Activated T-cell treated with anti-CD3 and anti-CD28 coated beads for 24 hours (primary cell): ENCODE results near the gene ATXN7L2.

Experiments
- DNase-seq: peaks from one replicate; pipeline ENCODE4 v3.0.0-alpha.2; 2020; ENCODE audit warnings: low read depth

ATXN7L2 gene

DNA sequence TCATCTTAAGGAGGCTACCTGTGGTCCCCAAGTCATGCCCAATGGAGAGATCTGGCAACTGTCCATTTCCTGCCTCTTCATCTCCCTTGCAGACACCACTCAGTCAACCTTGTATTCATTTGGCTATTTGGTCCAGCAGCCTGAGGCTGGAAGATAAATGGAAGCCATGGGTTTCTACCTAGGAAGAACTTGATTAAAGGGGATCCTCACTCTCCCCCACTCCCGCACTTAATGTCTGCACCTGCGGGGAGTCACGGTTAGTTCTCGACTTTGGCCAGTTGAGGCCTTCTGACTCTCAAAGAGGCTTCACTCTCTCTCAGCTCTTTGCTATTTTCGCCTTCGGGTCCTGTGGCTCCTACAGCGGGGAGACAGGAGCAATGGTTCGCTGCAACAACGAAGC is 8.4 kb upstream of the ATXN7L2 start:
- DNase-seq: no peak

DNA sequence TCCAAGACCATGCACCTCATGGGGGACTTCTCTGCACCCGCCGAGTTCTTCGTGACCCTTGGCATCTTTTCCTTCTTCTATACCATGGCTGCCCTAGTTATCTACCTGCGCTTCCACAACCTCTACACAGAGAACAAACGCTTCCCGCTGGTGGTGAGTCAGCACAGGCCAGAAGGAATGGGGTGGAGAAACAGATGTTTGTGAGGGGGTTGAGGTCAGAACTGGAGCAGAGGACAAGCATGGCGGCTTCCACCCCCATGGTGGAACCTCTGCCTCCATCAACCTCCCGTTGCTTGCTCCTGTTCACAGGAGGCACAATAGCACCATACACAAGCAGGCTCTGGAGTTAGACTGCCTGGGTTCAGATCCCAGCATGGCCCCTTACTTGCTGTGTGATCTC is 6.9 kb upstream of the ATXN7L2 start:
- no peak for DNase-seq

DNA sequence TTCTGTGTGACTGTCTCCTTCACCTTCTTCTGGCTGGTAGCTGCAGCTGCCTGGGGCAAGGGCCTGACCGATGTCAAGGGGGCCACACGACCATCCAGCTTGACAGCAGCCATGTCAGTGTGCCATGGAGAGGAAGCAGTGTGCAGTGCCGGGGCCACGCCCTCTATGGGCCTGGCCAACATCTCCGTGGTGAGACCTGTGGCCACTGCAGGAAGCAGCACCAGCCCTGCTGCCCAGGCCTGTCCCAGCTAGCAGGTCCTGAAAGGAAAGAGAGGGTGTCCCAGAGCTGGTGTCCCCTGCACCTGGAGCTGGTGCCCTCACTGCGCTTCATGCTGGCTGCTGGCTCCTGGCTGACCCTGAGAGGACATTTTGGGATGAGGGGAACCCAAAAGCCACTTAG is 5.9 kb upstream of the ATXN7L2 start:
- no peak for DNase-seq

DNA sequence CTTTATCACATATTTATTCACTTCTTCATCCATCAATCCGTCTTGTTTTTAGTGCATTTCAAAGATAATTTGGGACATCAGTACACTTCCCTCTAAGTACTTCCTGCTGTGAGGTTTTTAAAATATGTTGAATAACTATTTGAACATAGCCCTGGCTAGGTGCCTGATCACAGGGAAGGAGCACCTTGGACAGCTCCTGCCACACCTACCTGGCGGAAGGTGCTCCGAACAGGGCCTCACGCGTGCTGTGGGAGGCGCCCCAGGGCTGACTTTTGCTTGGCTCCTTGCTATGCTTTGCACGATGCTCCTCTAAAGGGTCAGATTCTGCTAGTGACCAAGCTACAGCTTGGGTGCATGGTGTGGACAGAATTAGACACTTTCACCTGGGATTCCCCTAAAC is 4.9 kb upstream of the ATXN7L2 start:
- DNase-seq: no peak

DNA sequence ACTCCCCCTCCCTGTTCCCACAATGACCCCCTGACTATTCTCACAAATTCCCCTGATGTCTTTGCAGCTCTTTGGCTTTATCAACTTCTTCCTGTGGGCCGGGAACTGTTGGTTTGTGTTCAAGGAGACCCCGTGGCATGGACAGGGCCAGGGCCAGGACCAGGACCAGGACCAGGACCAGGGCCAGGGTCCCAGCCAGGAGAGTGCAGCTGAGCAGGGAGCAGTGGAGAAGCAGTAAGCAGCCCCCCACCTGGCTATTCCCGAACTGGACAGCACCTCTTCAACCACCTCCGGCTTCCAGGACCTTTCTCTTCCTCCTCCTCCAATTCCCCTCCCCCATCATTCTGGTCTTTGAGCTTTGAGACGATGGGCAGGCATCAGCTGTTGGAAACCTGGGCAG is 4.4 kb upstream of the ATXN7L2 start:
- DNase-seq: no peak

DNA sequence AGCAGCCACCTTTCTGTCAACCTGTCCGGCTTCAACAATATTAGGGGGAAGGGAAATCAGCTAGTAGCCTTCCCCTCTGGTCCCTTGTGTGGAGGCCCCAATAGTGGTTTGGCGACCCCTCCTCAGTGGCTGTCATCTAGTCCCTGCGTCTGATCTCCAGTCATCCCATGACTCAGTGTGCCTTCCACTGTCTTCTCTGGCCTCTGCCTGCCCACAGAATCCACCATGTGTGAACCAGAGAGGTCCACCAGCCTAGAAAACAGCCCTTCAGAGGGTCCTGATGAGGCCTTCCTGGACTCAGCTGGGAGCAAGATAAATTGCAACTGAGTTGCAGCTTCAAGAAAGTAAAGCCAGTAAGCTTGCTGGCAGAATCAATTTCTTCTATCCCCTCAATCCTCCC is 3.8 kb upstream of the ATXN7L2 start:
- DNase-seq: no peak

DNA sequence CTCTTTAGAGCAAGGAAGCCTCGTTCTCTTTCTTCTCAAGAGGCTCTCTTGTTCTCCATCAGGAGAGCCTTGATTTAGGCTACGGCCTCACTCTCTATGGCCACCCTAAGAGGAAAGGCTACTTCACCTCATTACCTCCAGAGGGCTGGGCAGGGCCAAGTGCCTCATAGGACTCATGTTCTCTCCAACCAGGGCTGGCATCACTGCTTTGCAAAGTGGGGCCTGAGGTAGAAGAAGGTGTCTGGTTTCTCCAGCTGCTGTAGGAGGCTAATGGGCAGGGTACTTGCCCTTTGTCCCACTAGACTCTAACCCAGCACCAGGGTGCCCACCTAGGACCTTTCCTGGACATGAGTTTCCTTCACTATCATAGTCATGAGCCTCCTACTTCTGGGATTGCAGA is 2.1 kb upstream of the ATXN7L2 start:
- DNase-seq: no peak

DNA sequence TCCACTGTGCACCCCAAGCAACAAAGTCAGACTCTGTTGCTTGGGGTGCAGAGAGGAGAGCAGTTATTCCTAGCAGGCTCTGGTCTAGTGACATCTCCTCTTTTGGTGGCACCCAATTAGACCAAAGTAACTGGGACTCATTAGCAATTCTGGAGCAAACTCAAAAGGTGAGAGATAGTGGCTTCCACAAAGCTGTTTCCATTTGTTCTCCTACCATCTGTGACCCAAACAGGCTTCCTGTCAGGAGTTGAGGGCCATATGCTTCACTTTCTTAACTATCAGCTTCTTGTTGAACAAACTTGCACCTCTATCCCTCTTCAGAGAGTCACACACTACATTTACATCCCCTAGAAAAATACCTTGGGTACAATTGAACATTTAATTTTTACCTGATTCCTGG is 1.5 kb upstream of the ATXN7L2 start:
- DNase-seq: no peak

DNA sequence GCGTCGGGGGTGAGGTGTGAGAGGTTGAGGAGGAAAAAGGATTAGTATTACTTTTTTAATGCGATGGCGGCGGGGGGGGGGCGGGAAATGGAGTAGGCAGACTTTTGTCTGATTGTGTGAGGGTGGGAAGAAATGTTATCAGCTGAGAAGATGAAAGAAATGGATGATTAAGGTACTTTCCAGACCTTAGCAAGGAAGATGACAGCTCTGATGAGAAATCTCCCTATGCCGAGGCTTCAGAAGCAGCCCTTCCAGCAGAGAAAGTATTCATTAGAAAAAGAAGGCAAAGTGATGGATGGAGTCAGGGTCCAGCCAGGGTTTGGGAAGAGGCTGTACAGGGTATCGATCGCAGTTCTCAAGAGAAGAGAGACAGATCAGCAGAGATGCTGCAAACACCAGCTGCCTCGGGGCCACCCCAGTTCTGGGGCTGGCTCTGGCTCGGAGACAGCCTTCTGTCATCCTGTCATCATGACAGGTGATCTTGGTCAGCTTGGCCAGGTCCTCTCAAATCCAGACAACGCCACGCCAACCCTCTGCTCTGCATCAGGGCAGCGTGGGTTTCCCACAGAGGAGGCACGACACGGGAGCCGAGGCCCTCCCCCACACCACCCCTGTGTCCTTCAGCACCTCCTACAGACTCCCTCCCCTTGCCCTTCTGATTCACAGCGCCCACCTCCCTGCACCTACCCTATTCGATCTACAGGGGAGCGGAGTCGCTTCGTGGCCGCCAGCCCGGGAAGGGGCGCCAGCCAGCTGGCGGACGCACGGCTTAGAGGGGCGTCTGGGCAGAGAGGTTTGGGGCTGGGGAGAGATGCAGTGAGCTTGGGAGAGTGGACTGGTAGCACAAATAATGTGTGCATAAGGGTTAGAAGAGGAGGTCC is 674 bp upstream of the ATXN7L2 start:
- DNase-seq: no peak

DNA sequence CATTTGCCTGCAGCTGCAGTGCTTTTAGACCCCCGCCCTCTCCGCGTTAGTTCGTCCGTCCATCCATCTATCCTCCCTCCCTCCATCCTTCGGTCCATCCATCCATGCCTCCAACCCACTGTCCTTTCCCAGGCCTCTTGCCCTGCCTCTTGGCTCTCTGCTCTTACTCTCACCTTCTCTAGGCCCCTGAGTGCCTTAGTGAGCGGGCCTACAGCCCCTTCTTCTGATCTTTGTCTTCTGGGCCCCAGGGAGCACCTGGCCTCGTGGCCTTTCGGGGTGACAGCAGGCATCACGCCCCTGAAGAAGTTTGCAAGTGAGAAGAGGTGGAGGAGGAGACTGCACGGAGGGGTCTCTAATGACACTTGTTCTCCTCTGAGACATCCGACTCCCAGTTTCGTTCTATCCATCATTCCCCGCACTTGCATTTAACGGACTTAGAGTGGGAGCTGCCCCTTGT is 842 bp downstream of the ATXN7L2 start:
- no peak for DNase-seq

DNA sequence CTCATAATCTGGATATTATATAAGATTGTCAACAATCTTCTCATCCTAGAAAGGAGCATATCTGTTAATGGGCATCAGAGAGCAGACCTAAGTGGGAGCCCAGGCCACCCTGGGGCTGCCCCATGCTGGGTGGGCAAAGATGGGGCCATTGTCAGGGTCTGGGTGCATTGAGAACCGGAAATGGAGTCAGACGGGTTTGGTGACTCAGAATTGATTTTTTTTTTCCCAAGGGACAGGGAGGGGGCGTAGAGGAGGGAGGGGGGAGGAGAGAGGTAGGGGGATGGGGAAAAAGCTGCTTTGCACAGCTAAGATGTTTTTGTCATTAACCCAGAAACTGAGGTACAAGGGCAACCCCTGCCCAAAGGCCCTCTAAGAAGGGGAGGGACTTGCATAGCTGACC is 1.3 kb downstream of the ATXN7L2 start:
- DNase-seq: no peak

DNA sequence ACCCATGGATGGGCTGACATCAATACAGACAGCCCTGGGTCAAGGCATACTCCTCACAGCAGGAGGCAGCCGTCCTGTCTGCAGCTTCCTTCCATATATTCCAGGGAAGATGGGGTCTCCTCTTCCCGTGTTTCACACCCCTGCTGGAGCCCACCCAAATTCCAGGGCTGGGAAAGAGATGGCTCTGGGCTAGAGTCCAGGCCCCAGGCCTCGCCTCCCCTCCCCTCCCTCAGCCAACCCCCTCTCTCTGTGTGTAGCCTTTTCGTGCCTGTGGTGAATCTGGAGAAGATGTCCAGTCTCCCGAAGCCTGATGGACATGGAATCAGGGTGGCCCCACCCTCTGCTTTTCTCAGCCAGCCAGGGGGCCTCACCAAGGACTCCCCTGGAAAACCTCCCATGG is 3.6 kb downstream of the ATXN7L2 start:
- no peak for DNase-seq

DNA sequence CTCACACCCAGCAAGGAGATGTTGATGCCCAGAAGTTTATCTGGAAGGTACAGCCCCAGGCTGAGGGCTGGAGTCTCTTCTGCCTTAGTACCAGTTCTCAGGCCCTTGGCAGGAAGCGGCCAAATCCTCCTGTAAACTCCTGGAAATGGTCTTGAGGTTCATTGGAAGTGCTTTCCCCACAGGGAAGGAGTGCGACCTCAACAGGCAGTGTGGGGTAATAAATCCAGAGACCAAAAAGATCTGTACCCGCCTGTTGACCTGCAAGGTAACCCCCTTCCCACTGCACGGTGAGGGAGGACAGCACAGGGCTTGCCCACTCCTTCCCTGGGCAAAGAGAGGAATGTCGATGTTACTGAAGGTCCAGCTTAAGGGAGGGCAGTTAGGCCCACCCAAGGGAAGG is 4.5 kb downstream of the ATXN7L2 start:
- no peak for DNase-seq

DNA sequence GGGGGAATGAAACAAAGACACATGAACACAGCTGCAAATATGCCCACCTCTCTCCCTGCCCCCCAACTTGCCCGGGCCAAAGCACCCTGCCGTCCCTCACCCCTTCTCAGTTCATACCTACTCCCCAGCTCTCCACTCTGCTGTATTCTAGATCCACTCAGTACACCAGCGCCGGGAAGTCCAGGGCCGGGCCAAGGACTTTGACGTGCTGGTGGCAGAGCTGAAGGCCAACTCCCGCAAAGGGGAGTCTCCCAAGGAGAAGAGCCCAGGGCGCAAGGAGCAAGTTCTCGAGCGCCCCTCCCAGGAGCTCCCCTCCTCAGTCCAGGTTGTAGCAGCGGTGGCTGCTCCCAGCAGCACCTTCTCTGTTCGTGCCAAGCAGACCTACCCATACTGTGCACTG is 5.0 kb downstream of the ATXN7L2 start:
- no peak for DNase-seq

DNA sequence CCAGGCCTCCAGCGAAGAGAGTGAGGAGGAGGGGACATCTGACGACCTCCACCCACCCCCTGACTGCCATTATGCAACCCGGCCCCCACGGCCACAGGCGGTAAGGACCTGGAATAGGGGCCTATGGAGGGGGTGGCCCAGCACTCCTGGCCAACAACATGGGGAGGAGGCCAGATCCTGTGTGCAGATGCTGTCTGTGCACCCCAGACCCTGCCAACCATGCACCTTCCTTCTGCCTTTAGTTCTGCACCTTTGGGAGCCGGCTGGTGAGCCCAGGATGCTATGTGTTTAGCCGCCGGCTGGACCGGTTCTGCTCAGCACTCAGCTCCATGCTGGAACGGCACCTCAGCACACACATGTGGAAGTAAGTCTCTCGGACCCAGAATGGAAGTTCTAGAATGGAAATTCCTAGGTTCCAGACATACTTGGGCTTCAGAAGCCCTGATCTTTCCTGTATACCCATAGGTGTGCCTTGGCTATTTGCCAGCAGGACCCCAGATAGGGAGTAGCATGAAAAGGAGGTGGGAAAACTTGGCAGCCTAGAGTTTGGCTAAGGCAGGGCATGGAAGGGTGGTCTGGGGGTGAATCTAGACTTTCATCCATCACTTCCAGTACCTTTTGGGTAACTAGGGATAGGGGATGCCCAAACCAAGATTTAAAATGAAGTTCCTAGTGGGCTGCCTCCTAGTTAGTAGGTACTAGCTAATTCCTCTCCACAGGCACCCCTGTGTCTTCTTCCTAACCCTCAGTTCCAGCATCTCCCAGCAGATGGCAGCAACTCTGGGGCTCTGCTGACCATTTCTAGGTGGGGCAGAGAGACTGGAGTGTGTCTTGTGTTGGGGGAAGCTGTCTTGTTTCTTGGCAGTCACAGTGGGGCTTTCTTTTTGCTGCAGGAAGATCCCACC is 6.6 kb downstream of the ATXN7L2 start:
- peak; percentile 62 for DNase-seq

DNA sequence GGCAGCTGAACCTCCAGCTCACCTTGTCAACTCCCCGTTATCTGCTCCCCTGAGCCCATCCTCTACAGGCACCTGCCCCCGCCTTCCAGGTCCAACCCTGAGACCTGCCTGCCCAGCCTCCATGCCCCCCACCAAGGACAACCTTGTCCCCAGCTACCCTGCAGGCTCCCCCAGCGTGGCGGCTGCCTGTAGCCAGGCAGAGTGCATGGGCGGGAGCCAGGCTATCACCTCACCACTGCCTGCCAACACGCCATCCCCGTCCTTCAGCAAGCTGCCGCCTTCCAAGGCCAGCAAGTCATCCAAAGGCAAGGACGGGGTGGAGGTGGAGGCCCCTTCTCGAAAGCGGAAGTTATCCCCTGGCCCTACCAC is 7.2 kb downstream of the ATXN7L2 start:
- no peak for DNase-seq

DNA sequence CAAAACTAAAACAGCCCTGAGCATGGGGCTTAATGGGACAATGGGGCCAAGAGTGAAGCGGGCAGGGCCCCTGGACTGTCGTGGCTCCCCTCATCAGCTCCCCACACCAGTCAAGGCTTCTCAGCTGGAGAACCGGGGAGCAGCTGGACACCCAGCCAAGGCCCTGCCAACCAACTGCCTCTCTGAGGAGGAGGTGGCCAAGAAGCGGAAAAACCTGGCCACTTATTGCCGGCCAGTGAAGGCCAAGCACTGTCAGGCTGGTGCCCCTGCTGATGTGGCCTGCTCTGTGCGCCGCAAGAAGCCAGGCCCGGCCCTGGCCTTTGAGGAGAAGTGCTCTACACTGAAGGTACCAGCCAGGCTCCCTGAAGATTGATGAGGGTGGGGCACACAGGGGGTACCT is 7.7 kb downstream of the ATXN7L2 start:
- no peak for DNase-seq

DNA sequence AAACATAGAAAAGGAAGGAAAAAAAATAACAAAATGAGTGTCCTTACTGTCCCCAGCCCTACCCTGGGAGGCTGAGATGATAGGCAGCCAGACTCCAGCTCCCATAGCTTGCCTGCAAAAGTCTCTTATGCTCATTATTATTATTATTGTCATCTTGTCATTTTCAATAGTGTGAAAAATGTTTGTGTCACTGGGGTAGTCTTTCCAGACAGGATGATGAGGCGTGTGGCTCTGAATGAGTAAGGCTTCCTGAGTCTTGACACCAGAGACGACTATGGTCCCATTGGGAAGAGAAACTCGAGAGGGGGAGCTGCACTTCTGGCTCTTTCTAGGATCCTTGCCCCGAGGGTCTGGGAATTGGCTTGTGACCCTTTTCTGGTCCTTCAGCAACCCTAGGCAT is 9.1 kb downstream of the ATXN7L2 start:
- no peak for DNase-seq

DNA sequence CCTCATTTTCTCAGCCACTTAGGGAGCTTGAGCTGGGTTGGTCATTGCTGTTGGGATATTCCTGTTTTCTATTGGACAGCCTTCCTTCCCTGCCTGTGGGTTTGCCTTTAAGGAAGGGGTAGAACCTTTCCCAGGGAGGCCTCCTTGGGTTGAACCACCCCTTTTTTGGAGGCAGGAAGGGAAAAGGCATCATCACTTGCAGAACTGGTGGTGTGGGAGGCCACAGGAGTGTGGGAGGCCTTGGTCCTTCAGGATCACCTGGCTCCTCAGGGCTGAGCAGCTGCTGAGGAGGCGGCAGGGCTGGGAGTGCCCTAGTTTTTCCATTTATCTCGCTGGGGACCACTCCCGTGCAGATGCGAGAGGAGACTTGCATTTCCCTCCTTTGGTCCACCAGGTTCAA is 9.5 kb downstream of the ATXN7L2 start:
- DNase-seq: no peak

DNA sequence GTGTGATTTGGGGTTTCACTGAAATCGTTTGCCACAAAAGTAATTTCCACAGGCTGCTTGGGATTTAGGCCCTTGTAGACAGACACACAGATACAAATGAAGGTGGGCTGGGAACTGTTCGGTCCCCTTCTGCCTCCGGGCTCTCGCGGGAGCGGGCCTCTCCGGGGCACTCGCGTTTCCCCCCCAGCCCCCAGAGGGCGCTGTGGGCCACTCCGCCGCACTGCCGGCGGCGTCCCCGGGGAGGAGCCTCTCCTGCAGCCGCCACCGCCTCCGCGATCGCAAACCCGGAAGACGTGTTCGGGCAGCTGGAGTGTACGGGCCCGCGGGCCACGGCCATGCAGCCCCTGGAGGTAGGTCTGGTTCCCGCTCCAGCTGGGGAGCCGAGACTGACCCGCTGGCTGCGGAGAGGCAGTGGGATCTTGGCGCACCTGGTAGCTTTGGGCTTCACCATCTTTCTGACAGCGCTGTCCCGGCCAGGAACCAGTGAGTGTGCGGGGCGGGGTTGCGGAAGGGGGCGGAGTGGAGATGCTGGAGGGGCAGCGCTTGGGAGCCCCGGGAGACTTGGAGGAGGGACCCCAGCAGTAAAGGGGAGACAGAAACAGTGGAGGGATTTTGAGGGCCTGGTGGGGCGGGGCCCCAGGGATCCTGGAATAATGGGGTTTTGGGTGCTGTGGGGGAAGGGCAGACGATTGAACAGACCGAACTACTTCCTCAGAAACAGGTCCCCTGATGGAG is 10.3 kb downstream of the ATXN7L2 start, which contains the start of gene CYB561D1:
CYB561D1 (plus strand) TSS at position 290 of the 735 bp plus-strand sequence; CDS start at position 336, 46 bp downstream.
- DNase-seq: peak; percentile 83

DNA sequence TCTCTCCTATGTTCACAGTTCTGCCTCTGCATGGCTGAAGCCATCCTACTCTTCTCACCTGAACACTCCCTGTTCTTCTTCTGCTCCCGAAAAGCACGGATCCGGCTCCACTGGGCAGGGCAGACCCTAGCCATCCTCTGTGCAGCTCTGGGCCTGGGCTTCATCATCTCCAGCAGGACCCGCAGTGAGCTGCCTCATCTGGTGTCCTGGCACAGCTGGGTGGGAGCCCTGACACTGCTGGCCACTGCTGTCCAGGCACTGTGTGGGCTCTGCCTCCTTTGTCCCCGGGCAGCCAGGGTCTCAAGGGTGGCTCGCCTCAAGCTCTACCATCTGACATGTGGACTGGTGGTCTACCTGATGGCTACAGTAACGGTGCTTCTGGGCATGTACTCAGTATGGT is 12.0 kb downstream of the ATXN7L2 start:
- DNase-seq: no peak

DNA sequence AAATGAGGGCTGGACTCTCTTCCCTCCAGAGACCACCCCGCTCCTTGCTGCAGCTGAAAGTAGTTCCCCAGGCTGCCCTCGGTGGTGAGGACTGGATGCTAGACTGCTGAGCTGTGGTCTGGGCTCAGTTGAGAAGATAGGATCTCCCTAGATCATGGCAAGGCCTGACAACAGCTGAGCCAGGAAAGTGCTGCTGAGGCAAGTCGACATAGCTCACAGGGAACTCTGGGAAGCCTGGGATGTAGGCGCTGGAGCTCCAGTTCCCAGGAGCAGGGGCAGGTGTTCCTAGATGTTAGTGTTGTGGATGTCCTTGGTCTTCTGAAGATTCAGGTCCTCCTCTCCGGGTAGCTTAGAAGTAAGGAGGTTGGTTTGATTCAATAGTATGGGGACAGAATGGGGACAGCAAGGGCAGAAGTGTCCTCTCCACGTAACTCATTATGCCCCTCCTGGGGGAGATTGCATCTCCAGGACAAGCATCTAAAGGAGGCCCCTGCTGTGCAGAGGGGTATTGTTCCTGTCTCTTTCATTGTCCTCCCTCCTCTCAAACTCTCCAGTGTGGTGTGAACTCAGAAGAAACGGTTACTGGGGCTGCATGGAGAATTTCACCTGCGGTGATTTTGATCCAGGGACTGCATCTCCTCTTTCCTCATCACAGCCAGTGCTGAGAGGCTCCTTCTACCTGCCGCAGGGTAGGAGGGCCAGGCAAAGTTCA is 13.9 kb downstream of the ATXN7L2 start:
- DNase-seq: no peak
